GM21825 (cell line): Measurements from ENCODE around the gene KRT35.

Experiments used
- ATAC-seq: cut with Tn5 transposase; IDR thresholded peaks from one replicate; pipeline ENCODE4 v1.9.1; 2021; ENCODE audit warnings: mild to moderate bottlenecking, moderate library complexity; ENCODE audit not compliant: unreplicated experiment

Gene KRT35

DNA sequence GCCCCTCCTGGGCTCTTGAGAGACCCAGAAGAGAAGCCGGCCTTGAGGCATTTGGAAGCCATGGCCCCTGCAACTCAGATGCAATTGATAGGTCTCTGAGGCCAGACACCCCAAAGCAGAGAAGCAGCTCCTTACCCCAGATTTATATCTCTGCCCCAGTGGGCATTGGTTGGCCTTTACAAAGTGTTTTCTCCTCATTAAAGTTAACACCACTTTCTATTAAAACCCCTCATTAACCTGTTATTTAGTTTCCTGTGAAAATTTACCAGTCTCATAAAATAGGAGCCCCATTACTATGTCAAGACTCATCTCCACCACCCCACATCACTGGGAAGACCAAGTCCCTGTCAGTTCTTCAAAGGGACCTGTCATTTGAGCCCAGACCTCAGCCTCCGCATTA is at the start of gene KRT35:
Gene KRT35 (minus strand): TSS at position 116 of the 400 bp plus-strand sequence. CDS start 54 bp downstream, at position 62.
- ATAC-seq = no peak

DNA sequence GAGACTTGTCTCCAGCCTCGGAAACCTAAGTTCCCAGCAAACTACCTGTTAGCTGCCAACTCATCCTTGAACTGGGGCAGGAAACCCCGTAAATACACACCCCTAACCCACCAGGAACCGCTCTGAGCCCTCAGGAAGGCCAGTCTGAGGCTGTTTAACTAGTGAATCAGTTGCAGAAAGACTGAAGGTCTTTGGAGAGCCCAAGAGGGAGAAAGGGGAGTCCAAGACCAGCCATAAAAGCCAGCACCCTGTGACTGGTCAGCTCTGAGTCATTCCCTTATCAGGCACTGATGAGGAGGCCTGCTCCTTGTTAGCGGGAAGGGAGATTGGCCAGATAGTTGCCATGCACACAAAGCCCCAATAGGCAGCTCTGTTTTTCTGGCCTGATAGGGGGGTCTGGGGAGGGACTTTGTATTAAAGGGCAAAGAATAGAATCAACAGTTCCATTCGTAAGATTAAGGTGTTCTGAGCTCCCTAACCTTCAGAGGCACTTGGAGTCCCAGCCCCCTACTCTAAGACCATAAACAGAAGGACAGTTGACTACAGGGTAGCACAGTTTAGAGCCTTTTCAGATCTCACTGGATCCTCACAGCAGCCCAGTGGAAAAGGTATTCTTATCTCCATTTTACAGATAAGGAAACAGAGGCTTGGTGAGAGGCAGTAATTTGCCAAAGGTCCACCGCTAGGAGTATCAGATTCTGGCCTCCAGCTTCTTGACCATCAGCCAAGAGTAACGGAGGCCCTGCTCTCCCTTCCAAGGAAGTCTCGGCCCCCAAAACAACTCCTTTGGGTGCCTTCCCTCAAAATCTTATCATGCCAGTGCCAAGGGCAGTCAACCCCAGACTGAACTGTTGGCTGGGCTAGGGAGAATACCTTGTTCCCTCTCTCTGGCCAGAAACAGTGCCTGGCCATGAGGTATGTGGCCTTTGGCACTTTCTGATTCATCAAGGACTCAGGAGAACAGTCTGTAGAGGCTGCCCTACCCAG is 49.4 kb upstream of the KRT35 start:
- ATAC-seq = no peak

GRCh38 chr17:41529491-41529915 is 48.6 kb upstream of the KRT35 start:
- ATAC-seq = no peak

DNA sequence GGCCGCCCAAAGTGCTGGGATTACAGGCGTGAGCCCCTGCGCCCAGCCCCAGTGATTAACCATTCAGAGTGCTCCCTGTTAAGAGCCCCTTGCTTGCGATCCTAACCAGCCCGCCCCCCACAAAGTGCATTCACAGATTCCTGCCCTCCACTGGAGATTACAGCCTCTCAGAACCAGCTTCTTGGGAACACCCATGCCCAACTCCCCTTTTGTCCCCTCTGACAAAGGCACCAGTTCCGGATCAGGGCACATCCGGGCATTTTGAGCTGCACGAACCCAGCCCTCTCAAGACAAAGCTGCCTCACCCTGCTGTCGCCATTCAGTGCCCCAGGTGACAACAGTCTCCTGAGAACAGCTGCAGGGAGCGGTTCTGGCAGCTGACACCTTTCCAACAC is 48.0 kb upstream of the KRT35 start:
- ATAC-seq = no peak

DNA sequence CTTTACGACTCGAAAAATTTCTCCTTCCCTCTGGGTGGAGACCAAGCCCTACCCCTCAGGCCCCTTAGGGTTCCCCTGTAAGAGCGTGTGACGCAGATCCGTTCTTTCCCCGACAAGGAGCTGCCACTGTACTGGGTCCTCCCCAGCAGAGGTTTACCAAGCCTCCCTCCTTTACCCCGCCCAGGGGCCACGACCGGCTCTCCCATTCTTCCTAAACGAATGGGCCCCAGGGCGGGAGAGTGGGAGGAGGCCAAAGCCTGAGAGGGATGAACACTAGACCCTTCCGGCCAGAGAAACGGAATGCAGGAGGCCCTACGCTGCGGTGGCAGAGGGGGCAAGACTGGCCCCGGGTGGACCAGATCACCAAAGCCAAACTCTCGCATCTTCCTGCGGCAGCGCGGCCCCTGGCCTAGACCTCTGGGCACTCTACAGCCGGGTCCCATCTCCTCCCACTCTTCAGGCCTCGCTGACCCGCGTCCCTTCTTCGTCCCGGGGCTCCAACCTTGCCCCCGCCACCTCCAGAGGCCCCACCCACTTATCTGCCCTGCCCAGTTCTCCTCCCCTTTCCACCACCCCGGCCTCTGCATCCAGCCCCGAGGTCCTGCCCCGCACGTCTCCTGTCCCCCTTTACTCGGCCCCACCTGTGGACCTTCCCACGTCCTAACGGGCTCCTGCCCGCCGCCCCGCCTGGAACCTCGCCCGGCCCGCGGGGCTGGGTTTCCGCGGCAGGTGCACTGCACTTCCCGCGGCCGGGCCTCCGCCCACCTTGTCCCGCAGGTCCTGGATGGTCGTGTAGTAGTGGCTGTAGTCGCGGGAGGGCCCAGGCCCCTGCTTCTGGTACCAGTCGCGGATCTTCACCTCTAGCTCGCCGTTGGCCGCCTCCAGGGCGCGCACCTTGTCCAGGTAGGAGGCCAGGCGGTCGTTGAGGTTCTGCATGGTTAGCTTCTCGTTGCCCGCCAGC is 46.4 kb upstream of the KRT35 start:
- no peak for ATAC-seq

GRCh38 chr17:41524261-41524660 is 43.3 kb upstream of the KRT35 start:
- no peak for ATAC-seq

DNA sequence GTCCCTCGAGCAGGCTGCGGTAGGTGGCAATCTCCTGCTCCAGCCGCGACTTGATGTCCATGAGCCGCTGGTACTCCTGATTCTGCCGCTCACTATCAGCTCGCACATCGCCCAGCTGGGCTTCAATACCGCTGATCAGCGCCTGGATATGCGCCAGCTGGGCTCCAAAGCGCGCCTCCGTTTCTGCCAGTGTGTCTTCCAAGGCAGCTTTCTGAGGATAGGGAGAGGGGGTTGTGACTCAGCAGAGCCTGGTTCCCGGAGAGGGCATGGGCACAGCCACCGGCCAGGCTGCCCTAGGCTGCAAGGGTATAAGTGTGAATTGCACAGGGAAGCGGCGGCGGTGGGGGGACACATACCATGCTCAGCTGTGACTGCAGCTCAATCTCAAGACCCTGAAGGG is 42.8 kb upstream of the KRT35 start:
- ATAC-seq = no peak

DNA sequence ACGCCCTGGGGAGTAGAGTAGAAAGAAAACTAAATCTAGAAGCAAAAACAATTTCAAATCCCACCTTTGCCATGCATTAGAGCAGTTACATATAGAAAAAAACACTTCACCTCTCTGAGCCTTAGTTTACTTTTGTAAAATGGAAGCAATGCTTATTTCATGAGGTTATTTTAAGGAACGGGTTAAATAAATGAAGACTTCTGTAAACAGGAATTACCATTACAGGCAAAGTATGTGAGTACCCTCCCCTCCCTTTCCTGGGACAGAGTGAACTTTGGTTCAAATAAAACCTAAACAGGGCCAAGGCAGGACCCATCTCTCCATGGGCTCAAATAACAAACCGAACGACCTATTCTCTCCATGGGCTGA is 42.3 kb upstream of the KRT35 start:
- ATAC-seq = no peak

DNA sequence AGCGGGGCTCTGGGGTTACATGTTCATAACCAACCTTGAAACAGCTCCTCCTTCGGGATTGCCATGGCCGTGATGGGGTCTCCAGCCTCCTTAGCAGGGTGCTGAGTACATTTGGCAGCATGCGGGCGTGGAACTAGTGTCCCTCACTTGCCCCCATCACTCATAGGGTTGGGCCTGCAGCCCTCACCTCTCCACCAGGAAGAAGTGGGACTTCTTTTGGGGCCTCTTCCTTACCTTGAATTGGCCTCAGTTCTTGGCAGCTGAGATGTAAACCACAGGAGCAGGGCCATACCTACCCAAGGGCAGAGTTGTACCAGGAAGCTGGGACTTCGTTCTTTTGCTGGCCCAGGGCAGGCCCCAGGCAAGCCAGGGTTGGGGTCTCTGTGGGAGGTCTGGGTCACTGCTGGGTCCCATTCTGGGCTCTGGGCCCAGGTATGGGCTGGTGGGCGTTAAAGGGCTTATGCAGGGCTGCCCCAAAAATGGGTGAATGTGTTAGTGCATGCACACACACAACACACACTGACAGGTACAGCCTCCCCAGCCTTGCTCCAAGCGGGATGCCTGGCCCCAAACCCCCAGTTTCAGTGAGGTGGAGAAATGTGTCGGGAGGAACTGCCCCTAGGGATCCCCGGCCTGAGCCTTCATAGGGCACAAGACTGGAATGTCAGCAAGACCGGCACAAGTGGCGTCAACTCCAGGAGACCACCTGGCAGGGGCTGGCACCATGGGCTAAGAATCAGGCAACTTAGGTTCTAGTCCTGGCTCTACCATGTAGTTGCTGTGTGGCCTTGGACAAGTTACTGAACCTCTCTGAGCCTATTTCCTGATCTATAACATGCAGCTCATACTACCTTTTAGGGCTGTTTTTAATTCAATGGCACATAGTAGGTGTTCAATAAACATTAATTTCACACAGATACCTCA is 41.6 kb upstream of the KRT35 start:
- no peak for ATAC-seq

DNA sequence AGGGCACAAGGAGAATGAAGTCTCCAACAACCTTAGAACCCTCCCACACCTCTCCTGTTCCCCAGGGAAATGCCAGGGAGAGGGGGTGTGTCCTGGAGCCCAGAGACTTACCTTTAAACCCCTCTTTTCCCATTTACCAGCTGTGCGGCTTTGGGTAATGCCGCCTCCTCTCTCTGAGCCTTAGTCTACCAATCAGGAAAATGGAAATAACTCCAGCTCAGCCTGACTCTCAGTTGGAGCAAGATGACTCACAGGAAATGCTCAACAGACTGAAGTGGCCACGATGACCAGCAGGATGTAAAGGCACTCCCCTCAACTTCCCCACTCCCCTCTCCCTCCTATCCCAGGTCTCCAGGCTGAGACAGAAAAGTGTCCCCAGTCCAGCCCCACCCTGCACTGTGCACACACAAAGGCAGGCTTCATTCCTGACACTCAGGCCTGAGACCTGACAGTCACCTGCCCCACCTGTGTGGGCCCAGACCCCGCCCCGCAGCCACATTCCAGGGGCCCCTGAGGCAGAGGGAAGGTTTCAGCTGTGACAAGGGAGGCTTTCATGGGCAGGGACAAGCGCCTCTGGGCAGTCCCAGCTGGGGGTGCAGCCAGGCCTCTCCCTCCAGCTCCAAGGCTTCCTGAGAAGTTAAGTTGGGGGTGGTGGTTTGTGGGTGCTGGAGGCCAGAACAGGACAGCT is 40.8 kb upstream of the KRT35 start:
- ATAC-seq = no peak

DNA sequence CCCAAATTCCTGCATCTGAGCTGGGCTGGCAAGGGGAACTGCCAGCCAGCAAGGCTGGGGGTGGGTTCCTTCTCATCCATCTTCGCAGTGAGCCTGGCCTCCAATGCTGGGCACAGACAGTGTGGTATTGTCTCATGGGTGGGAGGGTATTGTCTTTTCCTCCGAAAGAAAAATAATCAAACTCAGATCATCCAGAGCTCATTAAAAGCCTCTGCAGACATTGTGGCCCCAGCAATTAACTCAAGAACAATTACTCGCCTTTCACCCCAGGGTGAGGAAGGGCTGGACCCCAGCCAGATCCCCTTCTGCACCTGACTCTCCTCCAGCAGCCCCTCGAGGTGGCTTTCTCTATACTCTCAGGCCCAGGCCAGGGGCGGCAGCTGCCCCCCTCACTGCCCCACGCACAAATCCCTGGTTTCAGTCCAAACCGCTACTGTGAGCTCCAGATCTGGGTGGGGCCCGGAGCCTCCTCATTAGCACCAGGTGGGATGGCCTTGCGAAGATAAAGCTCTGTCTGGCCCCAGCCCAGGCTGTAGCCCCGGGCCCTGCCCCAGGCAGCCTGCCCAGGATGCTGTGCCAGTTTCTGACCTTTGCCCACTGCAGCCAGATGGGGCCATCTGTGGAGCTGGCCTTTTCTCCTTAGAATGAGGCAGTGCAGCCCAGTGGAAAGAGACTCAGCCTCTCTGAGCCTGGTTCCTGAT is 40.0 kb upstream of the KRT35 start:
- no peak for ATAC-seq

DNA sequence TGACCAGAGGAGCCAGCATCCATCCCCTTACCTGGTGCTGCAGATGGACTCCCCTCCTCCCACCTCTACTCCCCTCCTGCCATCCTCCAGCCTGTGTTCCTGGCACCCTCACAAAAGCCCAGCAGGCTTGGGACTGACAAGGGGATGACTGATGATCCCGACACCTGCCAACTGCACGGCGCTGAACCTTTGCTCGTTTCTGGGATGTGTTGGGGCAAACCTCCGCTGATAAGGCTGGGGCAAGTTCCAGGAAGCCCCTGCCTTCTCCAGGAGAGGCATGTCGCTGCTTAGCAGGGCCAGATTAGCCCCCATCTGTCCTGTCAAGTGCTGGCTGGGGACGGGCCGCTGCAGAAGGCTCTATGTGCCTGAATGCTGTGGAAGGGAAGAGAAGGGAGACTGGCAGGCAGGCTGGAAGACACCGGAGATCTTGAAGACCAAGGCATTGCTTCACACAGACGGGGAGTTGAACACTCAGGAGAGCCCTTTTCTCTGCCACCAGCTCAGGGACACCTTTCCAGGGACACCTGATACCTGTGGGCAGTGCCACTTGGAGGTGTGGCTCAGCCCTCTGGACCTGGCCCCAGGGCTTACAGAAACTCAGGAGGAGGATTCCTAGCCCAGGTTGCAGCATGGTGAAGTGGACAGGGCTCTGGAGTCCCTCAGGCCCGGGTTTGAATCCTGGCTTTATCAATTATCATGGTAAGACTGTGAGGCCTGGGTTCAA is 38.7 kb upstream of the KRT35 start:
- ATAC-seq = no peak

DNA sequence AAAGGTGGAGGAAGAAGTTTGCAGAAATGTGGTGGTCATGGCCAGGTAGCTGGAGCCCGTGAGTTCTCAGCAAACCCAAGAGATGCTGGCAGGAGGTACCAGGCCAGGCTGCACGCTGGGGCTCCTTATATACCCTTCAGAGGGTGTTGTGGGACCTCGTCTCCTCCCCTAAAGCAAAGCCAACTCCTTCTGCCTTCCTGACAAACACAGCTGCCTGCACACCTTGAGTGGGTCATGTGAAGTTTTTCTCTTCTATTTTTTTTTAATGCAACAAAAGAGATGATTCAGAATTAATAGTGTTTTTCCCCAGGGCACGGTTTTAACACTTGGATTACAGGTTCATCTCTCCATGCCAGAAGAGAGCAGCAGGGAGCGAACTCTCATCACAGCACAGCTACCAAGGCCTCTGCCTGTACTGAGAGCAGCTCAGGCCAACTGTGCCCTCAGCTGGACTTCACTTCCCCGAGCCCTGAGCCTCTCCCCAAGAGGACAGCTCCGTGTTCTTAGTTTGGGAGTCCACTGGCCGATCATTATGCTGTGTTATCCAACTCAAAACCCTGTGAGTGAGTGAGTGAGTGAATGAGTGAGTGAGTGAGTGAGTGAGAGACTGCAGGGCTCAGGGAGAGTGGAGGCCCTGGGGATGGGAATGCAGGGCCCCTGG is 38.0 kb upstream of the KRT35 start, which contains the start of gene KRT15:
Gene KRT15 (minus strand): TSS at position 102 of the 661 bp plus-strand sequence. CDS start 63 bp downstream, at position 39.
- no peak for ATAC-seq

GRCh38 chr17:41518031-41518430 is 37.1 kb upstream of the KRT35 start:
- no peak for ATAC-seq

GRCh38 chr17:41516830-41517283 is 35.9 kb upstream of the KRT35 start:
- ATAC-seq = no peak

DNA sequence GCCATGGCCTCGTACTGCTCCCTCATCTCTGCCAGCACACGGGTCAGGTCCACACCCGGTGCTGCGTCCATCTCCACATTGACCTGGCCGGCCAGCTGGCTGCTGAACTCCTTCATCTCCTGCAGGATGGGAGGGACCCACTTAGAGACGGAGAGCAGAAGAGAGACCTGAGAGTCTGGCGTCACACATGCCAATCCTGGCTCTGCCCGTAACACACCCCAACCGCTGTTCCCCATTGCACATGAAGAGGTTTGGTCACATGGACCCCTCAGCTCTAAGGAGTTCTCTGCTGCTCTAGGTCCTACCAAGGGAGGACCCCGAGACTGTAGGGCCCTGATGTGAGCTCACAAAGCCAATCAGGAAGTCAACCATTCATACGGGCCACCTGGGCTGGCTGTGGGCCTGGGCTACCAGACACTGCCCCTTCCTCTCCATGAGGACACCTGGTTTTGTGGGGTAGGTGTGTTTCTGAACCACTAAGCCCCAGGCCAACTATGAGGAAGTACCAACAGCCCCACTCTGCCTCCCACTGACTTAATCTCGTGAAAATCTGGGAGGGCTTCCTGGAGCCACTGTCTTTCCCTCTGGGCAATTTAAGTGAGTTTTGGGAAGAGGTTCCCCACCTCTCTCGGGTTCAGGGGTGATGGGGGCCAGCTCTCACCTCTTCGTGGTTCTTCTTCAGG is 35.3 kb upstream of the KRT35 start:
- no peak for ATAC-seq

- ATAC-seq = no peak
These were observed 32.2 kb upstream of the KRT35 start for GRCh38 chr17:41513168-41513547.
